Ovary (tissue), 3 donors: ENCODE data around the gene HK1.

Experiments
- EP300 ChIP-seq: sonication (generic); formaldehyde crosslinking; IDR thresholded peaks from one replicate; pipeline ENCODE4 v1.6.1; 2017; ENCODE audit warnings: antibody characterized with exemption
- POLR2A ChIP-seq: fragments of 450-650 bp; IDR thresholded peaks from one replicate; pipeline ENCODE4 v1.6.1; 2017; ENCODE audit warnings: antibody characterized with exemption, mild to moderate bottlenecking, moderate library complexity
- TF ChIP-seq, protein P1 (sequence below), 3 donors: fragments of 450-650 bp in 2 of 3; fragments of 200-600 bp in 1 of 3; IDR thresholded peaks; one replicate each; pipeline versions ENCODE4 v1.5.1 to v1.8.0; 2016 to 2022; ENCODE audit warnings: antibody characterized with exemption in 3 of 3, mild to moderate bottlenecking in 1 of 3
- donor health status: DM: no; HTN: no; CAD: no.

DNA sequence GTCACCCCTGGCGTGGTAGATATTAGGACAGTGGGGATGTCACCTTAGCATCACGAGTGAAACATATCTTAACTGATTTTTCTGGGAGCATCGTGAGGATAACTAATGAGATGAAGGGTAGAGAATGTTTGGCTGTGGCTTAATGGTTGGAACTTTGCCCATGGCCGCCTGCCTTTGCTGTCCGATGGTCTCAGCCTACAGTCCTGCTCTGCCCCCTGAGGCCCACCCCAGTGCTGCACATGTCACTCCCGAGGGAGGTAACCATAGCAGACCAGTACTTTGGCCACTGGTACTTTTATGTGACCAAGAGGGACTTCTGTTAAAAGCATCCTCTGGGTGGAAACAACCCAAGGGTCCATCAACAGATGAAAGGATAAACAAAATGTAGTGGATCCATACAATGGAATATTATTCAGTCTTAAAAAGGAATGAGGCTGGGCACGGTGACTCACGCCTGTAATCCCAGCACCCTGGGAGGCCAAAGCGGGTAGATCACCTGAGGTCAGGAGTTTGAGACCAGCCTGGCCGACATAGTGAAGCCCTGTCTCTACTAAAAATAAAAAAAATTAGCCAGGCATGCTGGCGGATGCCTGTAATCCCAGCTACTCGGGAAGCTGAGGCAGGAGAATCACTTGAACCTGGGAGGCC lies 80.0 kb downstream of the HK1 start:
- TF ChIP-seq, protein P1, sequence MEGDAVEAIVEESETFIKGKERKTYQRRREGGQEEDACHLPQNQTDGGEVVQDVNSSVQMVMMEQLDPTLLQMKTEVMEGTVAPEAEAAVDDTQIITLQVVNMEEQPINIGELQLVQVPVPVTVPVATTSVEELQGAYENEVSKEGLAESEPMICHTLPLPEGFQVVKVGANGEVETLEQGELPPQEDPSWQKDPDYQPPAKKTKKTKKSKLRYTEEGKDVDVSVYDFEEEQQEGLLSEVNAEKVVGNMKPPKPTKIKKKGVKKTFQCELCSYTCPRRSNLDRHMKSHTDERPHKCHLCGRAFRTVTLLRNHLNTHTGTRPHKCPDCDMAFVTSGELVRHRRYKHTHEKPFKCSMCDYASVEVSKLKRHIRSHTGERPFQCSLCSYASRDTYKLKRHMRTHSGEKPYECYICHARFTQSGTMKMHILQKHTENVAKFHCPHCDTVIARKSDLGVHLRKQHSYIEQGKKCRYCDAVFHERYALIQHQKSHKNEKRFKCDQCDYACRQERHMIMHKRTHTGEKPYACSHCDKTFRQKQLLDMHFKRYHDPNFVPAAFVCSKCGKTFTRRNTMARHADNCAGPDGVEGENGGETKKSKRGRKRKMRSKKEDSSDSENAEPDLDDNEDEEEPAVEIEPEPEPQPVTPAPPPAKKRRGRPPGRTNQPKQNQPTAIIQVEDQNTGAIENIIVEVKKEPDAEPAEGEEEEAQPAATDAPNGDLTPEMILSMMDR (IDR thresholded peaks at IDR 0.05): no peak
- TF ChIP-seq POLR2A (no peak), EP300 (no peak)
